NCI-H1436 treated with DMSO at 0.1 percent for 48 hours (cell line): ENCODE data around the gene UMOD.

Experiments used
- DNase-seq: peaks from one replicate; lab custom pipeline; 2025; lab: John Stamatoyannopoulos, UW

Gene UMOD

GRCh38 chr16:20364051-20364450, 11.5 kb upstream of the UMOD start:
- no peak for DNase-seq

DNA sequence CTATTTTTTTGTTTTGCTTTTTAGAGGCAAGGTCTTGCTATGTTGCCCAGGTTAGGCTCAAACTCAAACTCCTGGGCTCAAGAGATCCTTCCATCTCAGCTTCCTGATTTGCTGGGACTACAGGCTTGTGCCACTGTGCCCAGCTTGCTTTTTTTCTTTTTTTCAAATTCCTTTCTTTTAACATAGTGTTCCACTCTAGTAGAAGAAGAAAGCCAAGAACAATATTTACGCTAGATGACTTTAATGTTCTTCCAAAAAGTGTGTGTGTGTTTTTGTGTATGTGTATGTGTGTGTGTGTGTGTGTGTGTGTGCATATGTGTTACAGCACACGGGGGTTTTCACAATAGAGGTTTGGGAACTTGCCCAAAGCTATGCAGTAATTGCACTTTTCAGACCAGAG, 10.7 kb upstream of the UMOD start:
- DNase-seq: no peak

GRCh38 chr16:20359997-20360396, 7.5 kb upstream of the UMOD start:
- no peak for DNase-seq

DNA sequence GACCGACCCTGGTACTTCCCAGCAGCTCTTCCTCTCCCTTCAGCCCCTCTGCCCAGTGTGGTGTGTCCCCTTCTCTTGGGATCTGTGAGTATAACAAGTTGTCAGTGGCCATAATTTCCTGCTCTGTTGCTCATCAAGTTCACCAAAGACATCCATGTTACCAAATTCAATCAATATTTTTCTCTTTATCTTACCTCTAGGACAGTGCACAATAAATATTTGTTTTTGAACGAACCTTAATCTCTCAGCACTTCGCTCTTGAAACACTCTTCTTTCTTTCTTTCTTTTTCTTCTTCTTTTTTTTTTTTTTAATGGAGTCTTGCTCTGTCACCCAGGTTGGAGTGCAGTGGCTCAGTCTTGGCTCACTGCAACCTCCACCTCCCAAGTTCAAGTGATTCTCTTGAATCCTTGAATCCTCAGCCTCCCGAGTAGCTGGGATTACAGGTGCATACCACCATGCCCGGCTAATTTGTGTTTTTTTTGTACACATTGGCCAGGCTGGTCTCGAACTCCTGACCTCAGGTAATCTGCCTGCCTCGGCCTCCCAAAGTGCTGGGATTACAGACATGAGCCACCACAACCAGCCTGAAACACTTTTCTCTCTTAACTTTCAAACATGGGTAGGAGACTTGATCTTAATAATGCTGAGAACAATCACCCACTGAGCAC, 2.7 kb upstream of the UMOD start:
- no peak for DNase-seq

DNA sequence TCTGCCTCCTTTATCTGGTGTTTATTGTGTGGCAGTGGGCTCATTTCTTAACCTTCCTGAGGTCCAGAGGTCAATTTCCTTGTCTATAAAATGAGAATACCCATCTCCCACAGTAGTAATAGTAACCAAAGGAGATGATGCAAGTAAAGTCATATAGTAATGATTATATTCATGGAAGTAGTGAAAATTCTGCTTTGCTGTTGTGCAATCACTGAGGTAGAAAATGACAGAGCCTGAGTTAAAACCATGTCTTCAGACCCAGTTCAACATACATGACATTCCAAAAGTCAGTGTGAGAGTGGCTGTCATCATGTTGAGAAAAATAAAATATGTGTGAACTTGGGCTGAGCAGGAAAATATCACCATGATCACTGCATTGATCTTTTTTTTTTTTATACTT, 864 bp upstream of the UMOD start:
- DNase-seq: no peak

- no peak for DNase-seq
Observed at GRCh38 chr16:20349615-20350014, 2.9 kb downstream of the UMOD start.

DNA sequence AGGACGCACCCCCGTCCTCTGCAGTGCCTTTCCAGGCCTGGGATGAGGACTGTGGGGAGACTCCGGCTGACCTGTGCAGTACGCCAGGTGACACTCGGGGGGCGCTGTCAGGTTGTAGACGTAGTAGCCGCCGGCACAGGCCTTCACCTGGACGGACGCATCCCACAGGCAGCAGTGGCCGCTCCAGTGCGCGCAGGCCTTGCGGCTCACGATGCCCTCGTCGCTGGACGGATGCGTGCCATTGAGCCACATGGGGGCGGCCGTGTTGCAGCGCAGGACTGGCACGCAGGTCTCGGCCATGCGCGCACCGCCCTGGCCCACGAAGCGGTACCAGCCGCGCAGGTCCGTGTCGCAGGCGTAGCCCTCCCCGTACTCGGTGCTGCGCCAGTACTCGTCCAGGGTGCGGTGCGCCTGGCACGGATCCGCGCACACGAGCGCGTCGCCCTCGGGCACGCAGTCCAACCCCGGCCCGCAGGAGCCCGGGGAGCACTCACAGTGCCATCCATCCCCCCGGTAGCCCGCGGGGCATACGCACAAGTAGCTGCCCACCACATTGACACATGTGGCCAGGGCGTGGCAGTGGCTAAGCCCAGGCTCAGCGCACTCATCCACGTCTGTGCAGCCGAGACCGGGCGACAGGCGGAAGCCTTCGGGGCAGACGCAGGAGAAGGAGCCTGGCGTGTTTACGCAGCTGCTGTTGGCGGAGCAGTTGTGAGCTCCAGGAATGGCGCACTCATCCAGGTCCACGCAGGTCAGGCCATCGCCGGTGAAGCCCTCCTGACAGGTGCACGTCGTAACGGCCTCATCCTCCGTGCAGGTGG, 3.9 kb downstream of the UMOD start:
- DNase-seq: no peak

GRCh38 chr16:20347666-20348364, 4.7 kb downstream of the UMOD start:
- no peak for DNase-seq

GRCh38 chr16:20344611-20345010, 7.9 kb downstream of the UMOD start:
- no peak for DNase-seq

GRCh38 chr16:20339744-20340143, 12.8 kb downstream of the UMOD start:
- DNase-seq: no peak

- no peak for DNase-seq
Observed at GRCh38 chr16:20336955-20337354, 15.6 kb downstream of the UMOD start.

GRCh38 chr16:20334396-20334795, 18.1 kb downstream of the UMOD start:
- no peak for DNase-seq

DNA sequence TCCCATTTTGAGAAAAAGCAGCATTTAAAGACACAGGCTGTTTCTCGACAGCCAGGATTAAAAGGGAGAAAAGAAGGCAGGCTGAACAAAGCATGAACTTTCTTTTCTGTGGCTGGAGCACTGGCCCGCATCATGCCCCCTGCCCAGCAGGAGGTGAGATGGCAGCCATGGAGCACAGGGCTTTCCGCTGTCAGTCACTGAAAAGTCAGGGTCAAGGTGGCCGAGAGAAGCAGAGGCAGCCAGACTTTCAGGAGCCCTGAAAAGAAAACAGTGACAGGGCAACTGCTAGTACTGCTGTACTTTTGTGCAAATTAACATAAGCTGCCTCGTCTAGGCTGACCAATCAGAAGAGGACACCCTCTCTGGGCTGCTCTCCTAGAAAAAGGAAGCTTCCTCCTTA, 19.4 kb downstream of the UMOD start:
- DNase-seq: no peak

- DNase-seq: no peak
Observed at GRCh38 chr16:20332411-20332810, 20.1 kb downstream of the UMOD start.

GRCh38 chr16:20331635-20332034, 20.9 kb downstream of the UMOD start:
- DNase-seq: no peak

DNA sequence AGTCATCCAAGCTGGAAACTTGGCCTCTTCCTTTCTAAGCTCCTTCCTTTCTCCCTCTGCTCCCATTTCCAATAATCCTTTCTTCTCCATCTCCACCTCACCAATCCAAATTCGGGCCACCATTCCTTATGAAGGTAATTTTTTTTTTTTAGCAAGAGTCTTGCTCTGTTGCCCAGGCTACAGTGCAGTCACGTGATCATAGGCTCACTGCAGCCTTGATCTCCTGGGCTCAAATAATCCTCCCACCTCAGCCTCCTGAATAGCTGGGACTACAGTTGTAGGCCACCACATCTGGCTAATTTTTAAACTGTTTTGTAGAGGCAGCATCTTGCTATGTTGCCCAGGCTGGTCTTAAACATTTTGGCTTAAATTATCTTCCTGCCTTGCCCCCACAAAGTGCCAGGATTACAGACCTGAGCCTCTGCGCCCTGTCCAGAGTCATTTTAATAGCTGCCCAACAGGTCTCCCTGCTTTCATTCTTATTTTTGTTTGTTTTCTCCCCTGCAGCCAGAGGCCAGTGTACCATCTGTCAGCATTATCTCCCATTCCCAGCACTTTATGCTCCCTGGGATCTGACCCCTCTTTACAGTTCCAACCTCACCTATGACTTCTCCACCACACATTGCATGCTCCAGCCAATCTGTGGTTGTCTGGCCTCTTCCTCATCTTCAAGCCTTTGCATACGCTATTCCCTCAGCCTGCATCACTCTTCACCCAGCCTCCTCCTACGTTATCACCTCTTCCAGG, 22.9 kb downstream of the UMOD start:
- DNase-seq: no peak

GRCh38 chr16:20327444-20328041, 25.0 kb downstream of the UMOD start, which contains the start of gene GP2:
Gene GP2 (minus strand): TSS chr16:20327513. CDS start chr16:20326431, 1,082 bp downstream.
- no peak for DNase-seq

GRCh38 chr16:20326321-20326720, 26.2 kb downstream of the UMOD start:
- no peak for DNase-seq

- DNase-seq: no peak
Observed at GRCh38 chr16:20325005-20325404, 27.5 kb downstream of the UMOD start.

GRCh38 chr16:20323591-20324117, 28.9 kb downstream of the UMOD start:
- DNase-seq: no peak

GRCh38 chr16:20322696-20323095, 29.8 kb downstream of the UMOD start:
- DNase-seq: no peak

GRCh38 chr16:20321671-20322070, 30.8 kb downstream of the UMOD start:
- DNase-seq: no peak
